ENCODE data around the gene FAAP100.

- TF ChIP-seq CTCF (conservative IDR thresholded peaks at IDR 0.05; ENCODE audit: low read length) (no peak), EZH2phosphoT487 (IDR thresholded peaks at IDR 0.05; ENCODE audit: borderline replicate concordance) (no peak)
Measured at GRCh38 chr17:81558115-81558468, 5.9 kb upstream of the FAAP100 start.

Measured in Loucy (cell line).